ENCODE data around the gene MEP1B. TPM values are rescaled to one million over a fixed set of nuclear protein-coding genes. Genes with fewer than 3 reads are reported as not detected.
A peak's percentile ranks its signal among the peaks of the same experiment; 100 is the strongest.
"Not testable (repeated sequence)": the region's sequence is repeated elsewhere in the genome, so short reads cannot be mapped to it uniquely, and the experiment has no call there.

Gene MEP1B
- 0.20 TPM in 1 of 2 replicates, not detected in the other for total RNA-seq (2014; rRNA removed; shearing (Covaris generic))
- not detected in 2 replicates for polyA plus RNA-seq (2014; cell fraction: nucleus; rRNA removed)

DNA sequence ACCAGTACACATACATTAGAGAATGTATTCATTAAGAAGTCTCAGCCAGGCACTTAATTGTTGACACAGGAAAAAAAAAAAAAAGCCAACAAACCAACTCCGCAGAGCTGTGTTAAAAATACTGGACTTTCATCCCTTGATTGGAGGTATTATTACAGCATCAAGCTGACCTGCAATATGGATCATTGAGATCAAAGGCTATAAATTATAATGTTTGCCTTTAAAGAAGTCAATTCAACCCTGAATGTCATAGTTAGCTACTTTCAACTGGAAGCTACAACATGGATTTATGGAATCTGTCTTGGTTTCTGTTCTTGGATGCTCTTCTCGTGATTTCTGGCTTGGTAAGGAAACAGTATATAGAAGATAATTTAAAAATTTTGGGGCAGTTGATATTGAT is at the start of gene MEP1B:
Gene MEP1B, plus strand, starts transcription at position 250 of the 400 bp plus-strand sequence. Its CDS starts 32 bp downstream, at position 282.
- DNase-seq (ENCODE audit: extremely low read depth, low read depth) = no peak

DNA sequence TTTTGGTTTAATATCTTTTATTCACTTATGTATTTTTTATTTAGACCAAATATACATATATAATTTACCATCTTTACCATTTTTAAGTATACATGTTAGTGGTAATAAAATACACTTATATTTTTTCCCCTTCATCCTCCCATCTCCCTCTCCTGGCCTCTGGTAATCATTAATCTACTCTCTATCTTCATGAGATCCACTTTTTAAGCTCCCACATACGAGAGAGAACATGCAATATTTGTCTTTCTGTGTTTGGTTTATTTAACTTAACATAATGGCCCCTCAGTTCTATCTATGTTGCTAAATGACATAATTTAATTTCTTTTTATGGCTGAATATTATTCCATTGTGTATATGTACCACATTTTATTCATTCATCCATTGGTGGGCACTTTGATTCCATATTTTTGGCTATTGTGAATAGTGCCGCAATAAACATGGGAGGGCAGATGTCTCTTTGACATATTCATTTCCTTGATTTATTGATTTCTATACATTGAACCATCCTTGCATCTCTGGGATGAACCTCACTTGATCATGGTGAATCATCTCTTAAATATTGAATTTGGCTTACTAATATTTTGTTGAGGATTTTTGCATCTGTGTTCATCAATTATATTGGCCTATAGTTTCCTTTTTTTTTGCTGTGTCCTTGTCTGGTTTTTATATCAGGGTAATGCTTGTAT is 41.5 kb upstream of the MEP1B start:
- no peak for DNase-seq (ENCODE audit: extremely low read depth, low read depth)

DNA sequence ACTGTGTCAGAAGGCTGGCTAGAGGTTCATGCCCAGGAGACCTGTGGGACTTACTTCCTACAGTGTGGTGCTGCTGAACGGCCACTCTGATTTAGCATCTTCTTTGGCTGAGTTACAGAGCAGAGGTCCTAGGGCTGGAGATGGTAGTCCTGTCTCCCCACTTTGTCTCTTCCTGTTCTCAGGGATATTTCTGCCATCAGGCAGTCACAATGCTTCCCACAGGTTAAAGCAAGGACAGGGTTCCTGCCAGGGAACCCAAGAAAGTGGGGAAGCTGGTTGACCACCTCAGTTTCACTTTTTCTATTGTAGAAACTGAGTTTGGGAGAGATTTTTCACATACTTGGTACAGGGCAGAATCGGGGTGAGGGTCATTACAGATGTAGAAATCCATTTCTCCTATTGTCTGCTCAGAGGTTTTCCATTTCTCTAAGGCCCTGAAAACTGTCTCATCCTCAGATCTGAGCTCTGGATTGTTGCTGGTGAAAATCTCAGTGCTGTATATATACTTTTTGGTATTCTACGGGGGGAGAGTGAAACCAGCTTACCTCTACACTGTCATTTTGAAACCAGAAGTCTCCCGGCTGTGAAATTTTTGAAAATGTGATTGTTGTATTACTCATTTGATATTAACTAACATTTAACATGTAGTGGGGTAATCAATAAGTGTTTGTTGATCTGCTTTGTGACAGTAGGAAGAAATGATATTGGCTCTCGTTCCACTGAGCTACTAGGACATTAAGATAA is 37.0 kb upstream of the MEP1B start:
- no peak for DNase-seq (ENCODE audit: extremely low read depth, low read depth)

DNA sequence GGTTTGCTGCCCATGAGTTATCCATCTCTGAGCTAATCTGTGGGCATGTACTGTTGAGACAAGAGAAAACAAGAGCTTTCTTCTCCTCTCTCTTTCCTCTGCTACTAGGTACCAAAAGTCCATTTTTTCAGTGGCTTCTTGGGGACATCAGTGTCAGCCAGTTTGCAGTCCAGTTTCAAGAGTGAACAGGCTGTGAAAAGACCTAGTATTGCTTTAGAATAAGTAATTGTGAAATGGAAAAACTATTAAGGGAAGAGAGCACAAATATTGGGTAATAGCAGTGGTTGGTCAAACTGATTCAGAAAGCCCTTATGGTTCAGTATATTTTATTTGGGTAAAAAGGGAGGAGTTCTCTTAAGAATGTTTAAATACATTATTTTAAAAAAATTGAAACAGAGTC is 33.0 kb upstream of the MEP1B start:
- DNase-seq (ENCODE audit: extremely low read depth, low read depth) = no peak

DNA sequence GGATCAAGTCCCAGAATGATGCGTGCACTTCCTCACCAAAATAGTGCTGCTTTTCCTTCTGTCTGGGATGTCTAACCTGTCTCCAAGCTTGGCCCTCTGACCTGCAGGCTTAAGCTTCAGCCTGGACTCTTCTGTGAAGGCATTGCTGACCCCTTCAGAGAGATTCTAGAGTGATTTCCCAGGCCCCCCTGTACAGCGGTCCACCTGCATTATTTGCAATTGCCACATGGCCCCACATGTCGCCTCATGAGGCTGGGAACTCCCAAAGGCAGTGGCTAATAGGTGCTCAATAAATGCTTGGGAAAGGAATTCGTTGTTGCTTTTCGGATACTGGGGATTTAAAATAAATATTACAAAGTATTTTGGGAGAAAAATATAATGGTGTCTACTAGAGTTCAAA is 32.3 kb upstream of the MEP1B start:
- no peak for DNase-seq (ENCODE audit: extremely low read depth, low read depth)

DNA sequence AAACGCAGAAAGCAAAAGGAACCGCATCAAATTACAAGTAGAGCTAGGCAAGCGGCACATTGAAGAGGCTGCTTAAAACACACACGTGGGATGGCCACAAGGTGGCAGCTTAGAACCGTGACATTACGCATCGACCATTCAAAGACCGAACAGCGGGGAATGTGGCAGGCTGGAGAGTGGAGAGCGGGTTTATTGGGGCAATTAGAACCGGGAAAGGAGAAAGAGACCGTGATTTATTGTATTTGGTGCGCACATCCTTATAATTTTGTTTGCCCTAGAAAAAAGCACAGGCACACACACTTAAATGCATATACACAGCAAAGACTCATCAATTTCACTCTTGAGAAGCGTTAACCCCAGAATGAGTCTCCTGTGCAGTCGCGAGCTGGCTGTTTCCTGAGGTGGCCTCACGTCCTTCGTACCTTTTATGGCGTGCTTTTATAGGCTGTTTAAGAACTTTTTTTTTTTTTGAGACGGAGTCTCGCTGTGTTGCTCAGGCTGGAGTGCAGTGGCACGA is 31.7 kb upstream of the MEP1B start:
- peak; percentile 83 for DNase-seq (ENCODE audit: extremely low read depth, low read depth)

DNA sequence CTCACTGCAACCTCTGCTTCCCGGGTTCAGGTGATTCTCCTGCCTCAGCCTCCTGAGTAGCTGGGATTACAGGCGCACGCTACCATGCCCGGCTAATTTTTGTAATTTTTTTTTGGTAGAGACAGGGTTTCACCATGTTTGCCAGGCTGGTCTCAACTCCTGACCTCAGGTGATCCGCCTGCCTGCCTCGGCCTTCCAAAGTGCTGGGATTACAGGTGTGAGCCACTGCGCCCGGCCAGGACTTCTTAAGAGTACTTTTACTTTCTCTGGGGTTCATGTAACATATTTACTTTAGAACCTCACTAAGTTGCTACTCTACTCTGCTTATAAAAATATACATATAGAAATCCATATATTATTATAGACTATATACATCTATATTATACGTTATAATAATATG is 31.2 kb upstream of the MEP1B start:
- not testable (repeated sequence) for DNase-seq (ENCODE audit: extremely low read depth, low read depth)

DNA sequence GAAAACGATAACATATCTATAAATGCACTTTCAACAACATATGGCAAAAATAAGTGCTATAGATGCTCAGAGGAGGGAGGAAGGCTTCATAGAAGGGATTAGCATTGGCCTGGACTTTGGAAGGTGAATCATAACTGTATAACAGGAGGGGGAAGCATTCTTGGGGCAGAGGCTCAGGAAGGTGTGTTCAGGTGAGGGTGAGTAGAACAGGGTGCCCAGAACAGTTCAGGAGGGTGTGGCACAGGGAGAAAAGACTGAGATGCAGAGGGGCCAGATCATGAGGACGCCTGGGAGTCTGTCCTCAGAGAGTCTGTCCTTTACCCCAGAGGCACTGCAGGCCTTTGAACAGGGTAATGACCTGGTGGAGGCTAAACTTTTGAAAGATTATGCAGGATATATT is 29.3 kb upstream of the MEP1B start:
- no peak for DNase-seq (ENCODE audit: extremely low read depth, low read depth)

DNA sequence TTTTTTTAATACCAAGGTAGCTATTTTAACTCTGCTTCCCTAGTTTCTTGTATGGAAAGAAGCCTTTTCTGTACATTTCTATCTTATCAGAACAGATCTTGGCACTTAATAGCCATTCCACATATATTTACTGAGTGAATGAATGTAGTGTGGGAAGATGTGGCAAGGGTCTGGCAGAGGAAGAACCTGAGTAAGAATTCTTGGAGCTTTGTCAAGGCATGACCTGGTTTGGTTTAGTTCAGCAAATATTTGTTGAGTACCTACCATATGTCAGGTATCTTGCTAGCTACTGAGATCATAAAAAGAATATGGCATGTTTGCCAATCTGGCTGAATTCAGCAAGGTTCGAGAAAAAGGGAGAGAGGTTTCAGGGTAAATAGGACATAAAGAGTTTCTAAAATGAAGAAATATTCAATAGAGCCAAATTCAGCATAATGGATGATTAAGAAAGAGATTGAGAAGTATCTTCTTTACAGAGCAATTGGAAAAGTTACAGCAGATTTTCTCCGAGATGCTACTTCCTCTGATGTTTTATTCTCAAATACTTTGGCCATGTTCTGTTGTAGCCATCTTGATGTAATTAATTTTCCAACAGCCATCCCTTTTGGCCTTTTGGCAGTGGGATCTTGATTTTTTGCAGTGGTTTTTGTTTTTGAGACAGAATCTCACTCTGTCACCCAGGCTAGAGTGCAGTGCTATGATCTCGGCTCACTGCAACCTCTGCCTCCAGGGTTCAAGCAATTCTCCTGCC is 21.7 kb upstream of the MEP1B start:
- no peak for DNase-seq (ENCODE audit: extremely low read depth, low read depth)

DNA sequence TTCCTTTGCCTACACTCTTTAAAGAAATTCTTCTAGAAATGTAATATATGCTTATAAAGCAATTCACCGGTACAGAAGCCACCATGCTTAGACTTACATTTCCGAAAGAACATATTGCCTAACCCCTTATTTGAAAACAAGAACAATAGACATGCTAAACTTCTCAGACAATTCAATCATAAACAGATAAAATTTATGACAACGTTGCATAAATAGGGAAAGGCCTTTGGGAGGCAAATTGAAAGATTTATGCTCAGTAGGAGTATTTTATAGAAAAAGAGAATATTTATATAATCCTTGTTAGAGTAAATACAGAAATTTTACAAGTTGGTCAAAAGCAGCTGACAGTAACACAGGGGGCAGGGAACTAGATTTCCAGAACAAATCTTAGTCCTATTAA is 16.2 kb upstream of the MEP1B start:
- DNase-seq (ENCODE audit: extremely low read depth, low read depth) = no peak

DNA sequence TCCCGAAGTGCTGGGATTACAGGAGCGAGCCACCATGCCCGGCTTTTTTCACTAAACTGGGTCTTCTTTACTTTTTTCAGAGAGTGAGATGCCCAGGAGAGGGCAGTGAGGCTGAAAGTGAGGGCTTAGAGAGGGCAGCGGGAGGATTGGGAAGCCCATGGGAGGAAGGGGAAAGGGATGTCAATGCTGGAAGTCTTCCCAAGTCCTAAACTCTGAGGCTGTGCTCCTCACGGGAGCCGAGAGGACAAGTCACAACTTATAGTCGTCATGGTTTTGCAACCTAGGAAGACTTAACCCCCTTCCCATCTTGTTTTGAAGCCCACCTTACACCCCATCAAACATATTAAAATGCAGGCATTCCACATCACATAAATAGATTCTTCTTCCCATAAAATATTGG is 15.1 kb upstream of the MEP1B start:
- DNase-seq (ENCODE audit: extremely low read depth, low read depth) = no peak

DNA sequence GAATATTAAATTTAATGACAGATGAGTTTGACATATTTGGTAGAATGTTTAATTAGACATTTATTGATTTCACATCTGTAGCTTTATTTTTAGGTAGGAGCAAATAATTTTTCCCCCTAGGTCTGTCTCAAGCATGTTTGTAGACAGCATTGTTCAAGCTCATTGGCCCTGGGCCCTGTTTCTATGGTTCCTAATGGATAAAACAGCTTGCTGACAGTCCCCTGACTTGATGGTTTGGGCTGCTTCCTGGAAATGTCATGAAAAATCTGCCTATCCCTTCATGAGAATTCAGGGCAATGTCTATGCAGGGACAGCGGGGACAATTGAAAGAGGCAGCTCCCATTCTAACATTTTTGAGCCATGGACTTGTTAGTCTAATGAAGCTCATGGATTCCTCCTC is 14.6 kb upstream of the MEP1B start:
- no peak for DNase-seq (ENCODE audit: extremely low read depth, low read depth)

DNA sequence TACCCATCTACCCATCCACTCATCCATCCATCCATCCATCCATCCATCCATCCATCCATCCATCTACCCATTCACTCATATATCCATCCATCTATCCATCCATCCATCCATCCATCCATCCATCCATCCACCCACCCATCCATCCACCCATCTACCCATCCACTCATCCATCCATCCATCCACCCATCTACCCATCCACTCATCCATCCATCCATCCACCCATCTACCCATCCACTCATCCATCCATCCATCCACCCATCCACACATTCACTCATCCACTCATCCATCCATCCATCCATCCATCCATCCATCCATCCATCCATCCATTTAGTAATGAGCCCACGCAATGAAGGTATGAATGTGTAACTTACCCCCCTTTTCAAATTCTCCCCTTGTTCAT is 13.1 kb upstream of the MEP1B start:
- not testable (repeated sequence) for DNase-seq (ENCODE audit: extremely low read depth, low read depth)

DNA sequence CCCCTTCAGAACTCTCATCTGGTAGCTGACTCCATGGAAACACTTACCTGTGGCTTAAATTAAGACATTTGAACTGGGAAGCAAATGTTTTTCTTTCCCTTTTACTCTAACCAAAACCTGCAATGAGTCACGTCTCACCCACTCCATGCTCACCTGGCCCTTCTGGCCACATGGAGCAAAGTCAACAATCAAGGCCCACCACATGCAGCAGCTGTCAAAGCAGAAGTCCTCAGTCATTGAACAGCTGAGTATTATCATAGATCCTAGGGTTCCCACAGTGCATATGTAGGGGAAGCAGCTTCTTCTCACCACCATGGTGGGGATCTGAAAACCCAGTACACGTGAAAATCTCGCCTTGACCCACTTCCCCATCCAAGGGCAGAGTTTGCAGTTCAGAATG is 12.3 kb upstream of the MEP1B start:
- no peak for DNase-seq (ENCODE audit: extremely low read depth, low read depth)

DNA sequence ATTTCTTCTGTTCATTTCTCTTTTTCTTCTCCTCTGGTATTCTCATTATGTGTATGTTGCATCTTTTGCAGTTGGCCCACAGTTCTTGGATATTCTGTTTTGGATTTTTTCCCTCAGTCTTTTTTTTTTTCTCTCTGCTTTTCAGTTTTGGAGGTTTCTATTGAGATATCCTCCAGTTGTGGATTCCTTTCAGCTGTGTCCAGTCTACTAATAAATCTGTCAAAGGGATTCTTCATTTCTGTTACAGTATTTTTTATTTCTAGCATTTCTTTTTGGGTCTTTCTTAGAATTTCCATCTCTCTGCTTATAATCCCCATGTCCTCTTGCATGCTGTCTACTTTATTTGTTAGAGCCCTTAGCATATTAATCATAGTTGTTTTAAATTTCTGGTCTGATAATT is 6.3 kb upstream of the MEP1B start:
- DNase-seq (ENCODE audit: extremely low read depth, low read depth) = no peak

DNA sequence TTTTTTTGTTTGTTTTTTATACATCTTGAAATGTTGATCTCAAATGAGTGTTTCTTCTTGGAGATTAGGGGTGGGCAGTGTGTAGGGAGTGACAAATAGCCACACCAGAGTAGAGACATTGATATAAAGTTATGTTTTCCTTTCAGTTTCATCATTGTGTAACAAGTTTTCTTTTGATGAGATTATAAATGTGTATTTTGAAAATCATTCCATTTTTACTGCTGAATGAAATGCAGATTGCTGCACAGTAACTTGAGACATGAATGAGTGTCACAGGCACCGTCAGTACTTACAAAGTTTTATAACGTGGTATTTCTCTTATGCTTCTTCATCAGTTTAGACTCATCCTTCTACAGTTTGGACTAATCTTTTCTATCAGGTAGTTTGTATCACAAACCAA is 370 bp downstream of the MEP1B start:
- no peak for DNase-seq (ENCODE audit: extremely low read depth, low read depth)

DNA sequence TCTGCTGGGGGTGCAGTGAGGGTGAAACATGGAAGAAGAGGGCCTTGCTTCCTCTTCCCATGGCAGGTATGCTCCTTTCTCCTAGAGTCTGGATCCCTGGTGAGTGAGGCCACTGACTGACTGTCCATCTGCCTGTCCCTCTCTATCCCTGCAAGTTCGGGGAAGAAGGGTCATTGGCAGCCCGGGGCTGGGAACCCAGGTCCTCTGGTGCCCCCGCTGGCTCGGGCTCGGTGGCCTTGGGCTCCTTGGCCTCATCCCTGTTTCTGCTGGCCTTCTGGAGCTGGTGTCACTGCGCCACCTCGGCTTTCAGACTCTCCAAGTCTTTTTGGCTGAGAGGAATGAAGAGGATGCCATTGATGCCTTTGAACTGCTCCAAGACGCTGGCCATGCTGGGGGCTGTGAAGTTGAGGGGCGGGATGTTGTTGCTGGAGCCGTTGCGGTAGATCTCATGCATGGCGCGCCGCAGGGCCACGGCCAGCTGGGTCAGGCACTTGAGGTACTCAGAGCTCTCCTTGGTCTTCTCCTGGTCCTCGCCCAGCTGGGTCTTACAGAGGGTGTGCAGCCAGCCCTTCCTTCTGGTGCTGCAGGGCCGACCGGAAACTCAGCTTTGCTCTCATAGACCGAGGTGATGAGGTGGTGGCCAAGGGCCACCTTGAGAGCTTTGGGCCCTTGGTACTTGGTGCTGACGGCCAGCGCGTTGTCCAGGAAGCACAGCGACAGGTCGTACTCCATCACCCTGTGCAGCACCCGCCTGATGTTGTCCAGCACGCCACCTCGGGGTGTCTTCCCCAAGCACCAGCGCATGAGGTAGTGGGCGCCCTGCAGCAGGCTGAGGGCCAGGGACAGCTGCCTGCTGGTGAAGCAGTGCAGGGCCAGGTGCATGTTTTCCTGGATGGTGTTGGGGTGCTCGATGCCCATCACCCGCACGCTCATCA is 6.3 kb downstream of the MEP1B start:
- DNase-seq (ENCODE audit: extremely low read depth, low read depth) = no peak

DNA sequence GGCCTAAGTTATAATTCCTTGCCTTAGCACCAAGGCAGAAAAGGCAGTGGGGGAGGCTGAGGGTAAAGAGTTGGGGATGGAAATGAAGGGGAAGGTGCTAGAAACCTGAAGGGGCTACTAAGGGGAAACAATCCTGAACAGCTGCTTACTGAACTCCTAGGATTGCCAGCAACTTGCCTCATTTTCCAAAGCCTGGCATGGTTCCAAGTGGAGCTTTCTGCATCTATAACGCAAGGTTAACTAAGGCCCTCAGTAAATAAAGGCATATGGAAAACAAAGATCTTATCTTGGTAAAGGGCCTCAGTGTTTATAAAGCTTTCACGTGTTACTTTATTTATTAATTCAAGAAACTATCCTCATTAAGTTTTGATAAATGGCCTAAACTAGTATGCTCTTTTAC is 10.9 kb downstream of the MEP1B start:
- DNase-seq (ENCODE audit: extremely low read depth, low read depth) = no peak

DNA sequence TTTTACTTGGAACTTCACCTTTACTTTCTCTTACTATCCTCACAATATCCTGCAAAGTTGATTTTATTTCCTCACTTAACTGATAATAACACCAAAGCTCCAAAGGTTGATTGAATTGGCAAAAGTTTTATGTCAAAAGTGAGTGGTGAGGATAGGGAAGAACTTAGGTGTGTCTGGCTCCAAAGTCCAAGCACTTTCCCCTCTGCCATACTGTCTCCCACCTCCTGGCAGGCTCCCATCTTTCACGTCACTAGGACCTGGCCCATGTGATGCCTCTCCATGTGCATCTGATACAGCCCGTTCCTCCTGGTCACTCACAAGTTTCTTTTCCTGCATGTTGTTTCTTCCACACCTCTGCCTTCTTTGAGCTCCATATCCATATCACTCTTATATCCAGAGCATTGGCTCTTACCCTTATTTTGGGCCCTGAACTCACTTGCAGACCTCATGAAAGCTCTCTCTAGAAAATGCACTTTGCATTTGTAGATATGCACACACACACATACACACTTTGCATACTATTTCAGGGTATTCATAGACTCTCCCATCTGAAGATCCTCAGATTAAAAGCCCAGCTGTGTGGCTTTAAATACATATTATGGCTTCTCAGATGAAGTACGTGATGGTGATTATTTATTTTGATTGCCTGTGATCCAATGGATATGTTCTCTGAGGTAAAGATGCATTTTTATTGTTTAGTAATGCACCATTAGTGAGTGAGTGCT is 12.3 kb downstream of the MEP1B start:
- DNase-seq (ENCODE audit: extremely low read depth, low read depth) = no peak

DNA sequence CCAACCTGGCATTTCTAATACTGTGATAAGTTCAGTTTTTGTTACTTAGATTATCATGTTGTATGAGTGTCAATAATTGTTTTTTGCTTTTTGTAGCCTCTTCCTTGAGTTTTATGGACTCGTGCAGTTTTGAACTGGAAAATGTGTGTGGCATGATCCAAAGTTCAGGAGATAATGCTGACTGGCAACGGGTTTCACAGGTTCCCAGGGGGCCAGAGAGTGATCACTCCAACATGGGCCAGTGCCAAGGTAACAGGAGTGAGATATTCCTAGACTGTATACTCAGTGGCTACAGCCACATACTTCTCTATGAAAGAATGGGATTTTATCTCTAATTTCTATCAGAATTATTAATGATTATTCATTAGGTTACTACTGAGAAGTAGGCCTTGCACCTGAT is 18.2 kb downstream of the MEP1B start:
- no peak for DNase-seq (ENCODE audit: extremely low read depth, low read depth)

All from NCI-H460 (cell line).